GM21367 (cell line): ENCODE measurements around the gene TGFBRAP1.

Experiments used
- ATAC-seq: cut with Tn5 transposase; IDR thresholded peaks from one replicate; pipeline ENCODE4 v1.9.1; 2021; ENCODE audit not compliant: unreplicated experiment

The TGFBRAP1 gene

GRCh38 chr2:105329561-105330495 lies at the start of gene TGFBRAP1:
Gene TGFBRAP1 (minus strand): TSS chr2:105329735. CDS start chr2:105308301, 21,434 bp downstream.
- peak; percentile 68 for ATAC-seq

DNA sequence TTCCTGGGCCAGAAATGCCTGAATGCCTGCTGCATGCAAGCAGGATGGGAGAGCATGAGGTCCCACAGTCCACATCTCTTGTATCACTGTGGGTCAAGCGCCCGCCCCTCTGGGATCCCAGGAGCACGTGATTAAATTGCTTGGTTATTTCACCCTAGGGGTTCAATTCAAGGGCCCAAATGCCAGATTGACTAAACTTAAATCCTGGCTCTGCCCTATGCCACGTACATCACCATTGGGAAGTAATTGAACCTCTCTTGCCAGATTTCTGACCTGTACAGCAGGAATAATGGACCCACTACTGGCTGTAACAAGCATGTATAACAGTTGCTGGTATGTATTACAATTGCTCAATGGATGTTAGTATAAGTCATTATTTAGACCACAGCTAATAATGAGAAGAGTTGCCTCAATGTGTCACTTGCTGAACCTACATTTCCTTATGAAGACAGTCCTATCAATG lies 49.4 kb upstream of the TGFBRAP1 start:
- ATAC-seq: no peak

DNA sequence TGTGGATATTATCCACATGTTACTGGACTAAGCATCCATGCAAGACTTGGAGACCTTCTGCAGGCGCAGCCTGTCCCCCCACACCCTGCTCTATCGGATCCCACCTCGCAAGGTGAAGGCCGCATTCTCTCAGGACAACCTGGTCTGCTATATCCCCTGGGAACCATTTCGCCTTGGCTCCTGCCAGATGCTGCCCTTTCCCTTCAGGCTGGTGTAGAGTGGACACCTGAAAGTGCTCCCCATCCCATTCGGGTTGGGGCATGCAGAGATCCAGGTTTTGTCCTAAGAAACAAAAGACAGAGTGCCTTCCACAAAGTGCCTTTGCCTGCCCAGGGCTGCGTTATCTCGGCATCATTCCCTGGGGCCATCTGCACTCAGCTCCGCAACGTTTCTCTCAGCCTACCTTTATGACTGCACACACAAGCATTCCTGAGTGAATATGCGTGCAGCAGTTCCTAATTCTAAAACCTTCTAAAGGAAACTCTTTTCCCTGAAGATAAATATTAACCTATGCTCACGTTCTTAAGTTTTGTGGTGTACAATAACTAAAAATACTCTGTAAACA lies 48.8 kb upstream of the TGFBRAP1 start:
- no peak for ATAC-seq

- no peak for ATAC-seq
Measured at GRCh38 chr2:105377871-105378270, 48.3 kb upstream of the TGFBRAP1 start.

DNA sequence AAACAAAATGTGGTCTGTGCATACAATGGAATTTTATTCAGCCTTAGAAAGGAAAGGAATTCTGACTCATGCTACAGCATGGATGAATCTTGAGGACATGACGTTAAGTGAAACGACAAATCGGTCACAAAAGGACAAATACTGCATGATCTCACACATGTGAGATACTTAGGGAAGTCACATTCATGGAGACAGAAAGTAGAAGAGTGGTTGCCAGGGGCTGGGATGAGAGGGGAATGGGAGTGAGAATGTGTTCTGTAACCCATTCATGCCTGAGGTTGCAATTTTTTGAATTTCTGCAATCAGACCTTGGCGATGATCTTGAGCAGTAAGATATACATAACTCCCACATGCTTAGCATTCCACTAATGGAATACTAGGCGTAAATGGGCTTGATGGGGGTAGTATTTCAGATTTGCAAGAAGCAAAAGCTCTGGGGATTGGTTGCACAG lies 47.3 kb upstream of the TGFBRAP1 start:
- no peak for ATAC-seq

- no peak for ATAC-seq
Measured at GRCh38 chr2:105376010-105376409, 46.5 kb upstream of the TGFBRAP1 start.

- ATAC-seq: no peak
Measured at GRCh38 chr2:105375001-105375561, 45.5 kb upstream of the TGFBRAP1 start.

DNA sequence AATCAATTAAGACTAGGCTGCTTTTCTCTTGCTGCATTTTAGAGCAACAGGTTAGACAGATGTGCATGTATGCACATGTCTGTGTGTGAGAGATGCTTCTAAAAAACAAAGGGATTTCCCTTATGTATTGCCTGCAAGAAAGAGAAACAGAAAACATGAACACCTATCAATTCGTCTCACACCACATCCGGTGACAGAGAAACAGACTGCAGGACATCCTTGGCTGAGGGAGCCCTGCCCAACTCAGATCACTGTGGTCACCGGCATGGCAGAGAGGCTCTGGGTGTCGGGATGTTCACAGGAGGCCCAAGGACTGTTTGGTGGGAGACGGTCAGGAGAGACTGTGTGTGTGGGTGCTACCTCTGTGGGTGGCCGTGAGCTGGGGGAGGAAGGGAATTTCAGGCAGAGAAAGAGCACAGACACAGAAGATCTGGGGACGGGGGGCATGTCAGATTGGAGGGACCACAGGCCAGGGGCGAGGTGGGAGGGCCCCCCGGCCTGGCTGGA lies 44.4 kb upstream of the TGFBRAP1 start:
- peak; percentile 78 for ATAC-seq

DNA sequence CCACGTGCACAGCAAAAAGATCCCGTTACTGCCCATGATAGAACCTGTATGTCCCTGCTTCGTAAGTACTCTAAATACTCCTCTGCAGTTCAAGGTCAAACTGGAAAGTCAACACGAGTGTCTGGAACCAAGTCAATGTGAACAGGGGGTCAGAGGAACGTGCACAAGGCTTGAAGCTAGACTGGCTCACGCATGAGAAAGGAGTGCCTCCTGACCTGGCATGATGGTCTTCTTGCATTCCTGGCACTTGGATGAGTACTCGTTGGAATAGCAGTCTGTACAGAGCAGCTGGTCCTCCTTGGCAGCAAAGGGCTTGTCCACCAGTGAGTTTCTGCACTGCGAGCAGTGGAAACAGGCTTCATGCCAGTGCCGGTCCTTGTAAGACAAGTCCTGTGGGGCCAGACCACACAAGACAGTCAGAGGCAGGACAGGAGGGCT lies 43.8 kb upstream of the TGFBRAP1 start:
- ATAC-seq: no peak

DNA sequence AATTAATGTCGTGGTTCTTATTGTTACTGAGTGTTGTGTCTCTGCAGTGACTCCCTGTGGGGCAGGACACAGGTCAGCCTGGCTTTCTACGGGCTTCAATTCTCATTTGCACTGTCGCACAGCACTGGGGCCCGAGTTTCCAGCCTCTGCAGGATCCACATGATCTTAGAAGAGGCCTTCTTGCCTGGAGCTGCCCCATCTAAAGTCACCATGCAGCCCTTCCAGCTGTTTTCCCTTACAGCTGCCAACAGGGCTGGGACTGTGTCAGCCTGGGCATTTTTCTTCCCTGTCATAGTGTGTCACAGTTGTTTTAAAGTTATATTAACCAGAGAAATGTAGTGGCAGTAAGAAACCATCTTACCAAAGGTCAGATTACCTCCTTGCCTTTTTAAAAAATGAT lies 42.3 kb upstream of the TGFBRAP1 start:
- ATAC-seq: no peak

- ATAC-seq: no peak
Measured at GRCh38 chr2:105371156-105371555, 41.6 kb upstream of the TGFBRAP1 start.

DNA sequence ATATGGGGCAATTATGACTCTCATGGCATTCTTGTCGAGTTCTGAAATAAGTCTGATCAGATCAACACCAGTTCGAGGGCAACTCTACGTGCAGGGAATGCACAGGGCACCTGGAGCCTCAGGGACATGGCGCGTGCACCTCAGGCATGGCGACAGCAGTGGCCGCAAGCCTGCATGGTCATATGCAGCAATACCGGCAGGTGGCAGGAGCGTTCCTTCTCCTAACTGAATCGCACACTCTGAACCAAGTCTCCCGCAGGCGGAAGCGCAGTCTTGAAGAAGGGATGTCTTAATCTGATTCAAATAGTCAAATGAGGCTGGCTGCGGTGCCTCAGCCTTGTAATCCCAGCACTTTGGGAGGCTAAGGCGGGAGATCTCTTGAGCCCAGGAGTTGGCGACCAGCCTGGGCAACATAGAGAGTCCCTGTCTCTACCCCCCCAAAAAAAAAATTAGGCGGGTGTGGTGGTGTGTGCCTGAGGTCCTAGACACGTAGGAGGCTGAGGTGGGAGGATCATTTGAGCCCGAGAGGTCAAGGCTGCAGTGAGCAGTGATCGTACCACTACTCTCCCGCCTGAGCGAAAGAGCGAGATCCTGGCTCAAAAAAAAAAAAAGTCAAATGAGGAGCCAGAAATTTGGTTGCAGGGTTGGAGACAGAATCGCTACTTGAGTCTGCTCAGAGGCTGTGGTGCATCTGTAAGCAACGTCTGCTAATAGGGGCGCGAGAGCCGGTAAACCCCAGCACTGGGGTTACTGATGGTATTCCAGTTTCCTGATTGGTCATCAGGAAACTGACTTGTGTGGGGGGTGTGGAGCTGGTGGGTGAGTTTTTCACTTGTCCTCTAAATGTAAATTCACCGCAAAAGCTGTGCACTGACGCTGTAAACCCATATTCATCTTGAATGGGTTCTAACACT lies 40.5 kb upstream of the TGFBRAP1 start:
- ATAC-seq: peak; percentile 92

GRCh38 chr2:105368759-105369408 lies 39.3 kb upstream of the TGFBRAP1 start:
- ATAC-seq: no peak

- no peak for ATAC-seq
Measured at GRCh38 chr2:105365206-105365605, 35.7 kb upstream of the TGFBRAP1 start.

DNA sequence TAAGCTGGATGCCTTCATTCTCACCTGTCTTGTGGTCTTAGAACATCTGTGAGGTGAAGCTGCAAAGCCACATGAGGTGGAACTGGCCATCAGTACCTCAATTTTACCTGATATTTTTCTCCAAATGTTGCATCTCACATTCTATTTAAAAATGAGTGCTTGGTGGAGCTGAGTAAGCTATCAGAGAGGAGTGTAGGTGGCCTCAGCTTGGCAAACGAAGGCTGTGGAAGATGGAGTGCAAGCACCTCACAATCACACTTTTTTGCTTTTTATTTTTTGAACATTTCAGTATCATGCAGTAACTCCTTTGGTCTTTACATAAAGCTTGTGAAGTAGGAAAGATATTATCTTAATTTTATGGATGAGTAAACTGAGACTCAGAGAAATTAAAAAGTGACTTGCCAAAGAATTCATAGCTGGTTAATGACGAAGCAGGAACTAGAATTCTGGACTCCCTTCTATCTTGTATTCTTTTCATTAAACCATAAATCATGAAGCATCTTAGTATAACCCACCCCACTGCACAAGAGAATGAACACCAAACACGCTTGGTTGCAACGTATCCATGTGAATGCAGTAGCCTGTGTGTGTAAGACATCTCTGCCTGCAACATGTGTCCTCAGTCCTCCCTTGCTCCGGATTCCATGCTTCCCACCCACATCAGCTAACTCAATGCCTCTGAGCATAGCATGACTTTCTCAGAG lies 35.1 kb upstream of the TGFBRAP1 start:
- ATAC-seq: no peak

DNA sequence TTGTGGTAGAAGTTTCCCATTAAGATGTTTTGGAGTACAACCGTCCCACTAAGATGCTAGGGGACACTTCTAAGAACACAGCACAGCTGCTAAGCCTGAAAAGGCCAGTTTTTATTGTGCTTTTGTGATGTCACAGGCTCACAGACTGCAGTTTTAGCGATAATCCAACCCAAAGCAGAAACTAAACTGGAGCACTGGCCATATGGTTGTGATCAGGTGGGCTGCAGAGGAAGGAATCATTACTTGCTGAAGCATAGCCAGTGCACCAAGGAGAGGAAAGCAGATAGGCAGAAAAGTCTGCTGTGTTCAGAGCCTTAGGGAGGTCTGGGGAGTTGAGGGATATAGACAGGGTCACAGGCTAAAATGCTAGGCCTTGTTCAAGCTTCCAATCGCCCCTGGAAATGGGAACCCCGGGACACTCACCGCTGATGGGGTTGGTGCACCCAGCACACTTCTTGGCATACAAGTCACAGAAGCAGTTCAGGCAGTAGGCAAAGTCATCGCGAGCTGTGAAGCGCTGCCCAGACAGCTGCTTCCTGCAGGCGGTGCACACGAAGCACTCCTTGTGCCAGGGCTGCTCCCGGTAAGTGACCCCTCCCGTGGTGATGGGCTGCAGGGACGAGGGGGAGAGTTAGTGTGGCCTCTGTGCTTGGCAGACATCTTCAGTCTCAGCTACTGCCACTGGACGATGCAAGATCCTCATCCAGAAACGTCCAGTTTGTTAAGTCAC lies 33.5 kb upstream of the TGFBRAP1 start:
- no peak for ATAC-seq

DNA sequence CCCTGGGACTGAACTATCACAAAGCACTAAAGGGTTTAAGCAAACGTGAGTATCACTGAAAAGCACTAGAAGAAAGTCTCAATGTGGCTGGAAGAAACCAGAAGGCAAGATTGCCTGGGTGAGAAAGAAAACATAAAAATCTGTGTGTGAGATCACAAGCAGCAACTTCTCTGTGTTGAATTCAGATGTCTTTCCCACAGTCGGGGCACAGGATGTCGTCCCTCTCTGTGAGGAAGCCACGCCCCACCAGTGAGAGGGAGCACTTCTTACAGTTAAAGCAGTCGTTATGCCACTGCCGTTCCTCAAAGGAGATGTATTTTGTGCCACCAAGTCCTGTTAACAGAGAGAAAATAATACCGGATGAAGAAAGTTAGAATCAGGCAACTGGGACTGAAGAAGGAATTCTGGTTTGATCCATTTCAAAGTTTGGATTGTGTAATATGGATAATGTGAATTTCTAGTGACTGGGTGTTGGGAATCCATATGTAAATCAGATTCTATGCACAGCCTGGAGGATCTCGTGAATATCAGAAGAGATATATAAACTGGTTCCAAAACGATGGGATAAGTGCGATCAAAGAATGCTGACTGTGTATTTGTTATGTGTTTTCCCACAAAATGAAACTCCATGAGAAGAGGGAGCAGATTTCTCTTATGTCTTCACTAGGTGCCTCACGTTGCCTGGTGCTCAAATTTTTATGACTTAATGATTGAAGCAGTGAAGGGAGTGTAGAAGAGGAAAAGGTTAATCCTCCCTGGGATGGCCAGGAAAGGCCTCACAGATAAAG lies 31.8 kb upstream of the TGFBRAP1 start:
- ATAC-seq: no peak

DNA sequence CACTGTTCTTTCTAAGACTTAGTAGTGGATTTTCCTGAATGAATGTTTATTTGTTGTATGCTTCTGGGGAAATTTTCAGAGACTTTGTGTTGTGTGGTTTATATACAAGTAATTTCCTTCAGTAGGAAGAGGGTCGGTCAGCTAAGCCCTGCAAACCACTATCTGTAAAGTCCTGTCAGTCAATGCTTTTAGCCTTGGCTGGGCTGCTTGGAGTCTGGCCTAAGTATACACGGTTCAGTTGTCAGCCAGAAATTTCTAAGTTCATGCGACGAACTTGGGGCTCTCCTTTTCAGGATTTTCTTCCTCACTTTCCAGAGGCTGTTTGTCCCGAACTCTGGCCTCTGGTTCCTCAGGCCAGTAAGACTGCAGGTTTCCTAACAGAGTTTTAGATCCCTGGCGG lies 29.1 kb upstream of the TGFBRAP1 start:
- ATAC-seq: no peak
